ENCODE measurements around the gene HMCN1. TPM values are rescaled to one million over a fixed set of nuclear protein-coding genes. Genes with fewer than 3 reads are reported as not detected.

Gene HMCN1
- total RNA-seq, 5 donors from 2014 or later (not counting 1 experiment from before 2014, with no cell fraction given): 0.05 to 0.23 (median 0.16) TPM

GRCh38 chr1:186188736-186189135, 454.5 kb downstream of the HMCN1 start:
- ATAC-seq (replicated peaks in 1 of 4) (no peak), DNase-seq (no peak)
- Mint-ChIP-seq H3K36me3 (no peaks in the 10 kb centered on the region), H3K4me3 (no peak overlapping the region), H3K4me1 (peaks cover 0 to 6% (median 5%) of the 10 kb centered on the region in 3 donors), H3K27ac (no peak overlapping the region), H3K9me3 (no peaks in the 10 kb centered on the region), H3K27me3 (peaks cover 0 to 28% of the 10 kb centered on the region in 2 donors)
- Histone ChIP-seq H3K36me3 (ENCODE audit: control insufficient read depth in 2 of 2, extremely low read depth in 1 of 2, insufficient read depth in 1 of 2, low read length in 1 of 2) (no peaks in the 10 kb centered on the region), H3K9me3 (no peaks in the 10 kb centered on the region), H3K27ac (ENCODE audit: low read length) (no peak overlapping the region), H3K4me3 (ENCODE audit: control insufficient read depth in 1 of 2, extremely low read depth in 1 of 2, low read length in 1 of 2) (no peak overlapping the region), H3K27me3 (replicated peaks in 1 of 2; ENCODE audit: control insufficient read depth in 2 of 2, extremely low read depth in 1 of 2, insufficient read depth in 2 of 2, low read length in 1 of 2) (no peaks in the 10 kb centered on the region), H3K4me1 (ENCODE audit: control insufficient read depth in 1 of 2, extremely low read depth in 1 of 2, insufficient read depth in 2 of 2, low read length in 2 of 2) (no peaks in the 10 kb centered on the region)
- CTCF ChIA-PET: no interaction called here
- no CpG with 5 or more reads among the region's 2 CpGs for WGBS (ENCODE audit: insufficient coverage)
- POLR2A ChIA-PET: no interaction called here

GRCh38 chr1:186189156-186189555, 455.0 kb downstream of the HMCN1 start:
- Histone ChIP-seq H3K4me3 (ENCODE audit: control insufficient read depth in 1 of 2, extremely low read depth in 1 of 2, low read length in 1 of 2) (no peak overlapping the region), H3K36me3 (ENCODE audit: control insufficient read depth in 2 of 2, extremely low read depth in 1 of 2, insufficient read depth in 1 of 2, low read length in 1 of 2) (no peaks in the 10 kb centered on the region), H3K9me3 (no peaks in the 10 kb centered on the region), H3K4me1 (ENCODE audit: control insufficient read depth in 1 of 2, extremely low read depth in 1 of 2, insufficient read depth in 2 of 2, low read length in 2 of 2) (no peaks in the 10 kb centered on the region), H3K27me3 (replicated peaks in 1 of 2; ENCODE audit: control insufficient read depth in 2 of 2, extremely low read depth in 1 of 2, insufficient read depth in 2 of 2, low read length in 1 of 2) (no peaks in the 10 kb centered on the region), H3K27ac (ENCODE audit: low read length) (no peak overlapping the region)
- no peaks in the 10 kb centered on the region for H3K9me3 Mint-ChIP-seq
- peaks cover 0 to 2% (median 2%) of the 10 kb centered on the region in 3 donors for H3K4me1 Mint-ChIP-seq
- no peak for DNase-seq
- POLR2A ChIA-PET: no interaction called here
- H3K27me3 Mint-ChIP-seq: peaks cover 0 to 32% of the 10 kb centered on the region in 2 donors
- no CpG with 5 or more reads among the region's 3 CpGs for WGBS (ENCODE audit: insufficient coverage)
- H3K4me3 Mint-ChIP-seq: no peak overlapping the region
- CTCF ChIA-PET: no interaction called here
- no peak overlapping the region for H3K27ac Mint-ChIP-seq
- ATAC-seq (replicated peaks in 1 of 4): no peak
- no peaks in the 10 kb centered on the region for H3K36me3 Mint-ChIP-seq

DNA sequence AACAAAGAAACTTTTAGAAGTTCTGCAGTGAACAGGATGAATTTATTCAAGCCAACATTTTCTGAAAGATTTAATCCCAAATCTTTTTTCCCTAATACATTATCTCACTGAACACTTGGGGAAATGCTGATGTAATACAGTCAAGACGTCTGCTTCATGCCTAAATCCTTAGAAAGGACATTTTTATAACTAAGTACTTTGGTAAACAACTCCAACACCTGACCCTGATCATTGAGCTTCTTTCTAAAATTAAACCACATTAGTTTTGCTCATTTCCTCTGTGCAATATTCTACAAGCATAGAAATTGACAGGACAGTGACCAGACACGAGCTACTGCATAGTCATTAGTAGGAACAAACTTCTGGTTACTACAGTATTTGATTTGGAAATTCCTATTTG, 457.3 kb downstream of the HMCN1 start:
- ChIA-PET POLR2A (no interaction called here), CTCF (interaction anchor here in 1 of 2 donors (0.6 kb wide), 1 partner anchor 14 kb away, joined by 3 read pairs; no protein-coding TSS in a partner anchor)
- H3K36me3 Mint-ChIP-seq: no peaks in the 10 kb centered on the region
- no peaks in the 10 kb centered on the region for H3K9me3 Mint-ChIP-seq
- no peak for ATAC-seq (replicated peaks in 1 of 4)
- no peak overlapping the region for H3K27ac Mint-ChIP-seq
- Histone ChIP-seq H3K4me1 (ENCODE audit: control insufficient read depth in 1 of 2, extremely low read depth in 1 of 2, insufficient read depth in 2 of 2, low read length in 2 of 2) (no peaks in the 10 kb centered on the region), H3K27me3 (replicated peaks in 1 of 2; ENCODE audit: control insufficient read depth in 2 of 2, extremely low read depth in 1 of 2, insufficient read depth in 2 of 2, low read length in 1 of 2) (no peaks in the 10 kb centered on the region), H3K4me3 (ENCODE audit: control insufficient read depth in 1 of 2, extremely low read depth in 1 of 2, low read length in 1 of 2) (no peak overlapping the region), H3K9me3 (no peaks in the 10 kb centered on the region), H3K36me3 (ENCODE audit: control insufficient read depth in 2 of 2, extremely low read depth in 1 of 2, insufficient read depth in 1 of 2, low read length in 1 of 2) (no peaks in the 10 kb centered on the region), H3K27ac (ENCODE audit: low read length) (no peak overlapping the region)
- H3K27me3 Mint-ChIP-seq: peaks cover 0 to 39% of the 10 kb centered on the region in 2 donors
- WGBS (ENCODE audit: insufficient coverage): no CpG with 5 or more reads among the region's 2 CpGs
- H3K4me3 Mint-ChIP-seq: no peak overlapping the region
- H3K4me1 Mint-ChIP-seq: no peaks in the 10 kb centered on the region
- no peak for DNase-seq

- H3K4me1 Mint-ChIP-seq: no peaks in the 10 kb centered on the region
- no peak overlapping the region for H3K4me3 Mint-ChIP-seq
Observed at GRCh38 chr1:186193224-186193623, 459.0 kb downstream of the HMCN1 start.

DNA sequence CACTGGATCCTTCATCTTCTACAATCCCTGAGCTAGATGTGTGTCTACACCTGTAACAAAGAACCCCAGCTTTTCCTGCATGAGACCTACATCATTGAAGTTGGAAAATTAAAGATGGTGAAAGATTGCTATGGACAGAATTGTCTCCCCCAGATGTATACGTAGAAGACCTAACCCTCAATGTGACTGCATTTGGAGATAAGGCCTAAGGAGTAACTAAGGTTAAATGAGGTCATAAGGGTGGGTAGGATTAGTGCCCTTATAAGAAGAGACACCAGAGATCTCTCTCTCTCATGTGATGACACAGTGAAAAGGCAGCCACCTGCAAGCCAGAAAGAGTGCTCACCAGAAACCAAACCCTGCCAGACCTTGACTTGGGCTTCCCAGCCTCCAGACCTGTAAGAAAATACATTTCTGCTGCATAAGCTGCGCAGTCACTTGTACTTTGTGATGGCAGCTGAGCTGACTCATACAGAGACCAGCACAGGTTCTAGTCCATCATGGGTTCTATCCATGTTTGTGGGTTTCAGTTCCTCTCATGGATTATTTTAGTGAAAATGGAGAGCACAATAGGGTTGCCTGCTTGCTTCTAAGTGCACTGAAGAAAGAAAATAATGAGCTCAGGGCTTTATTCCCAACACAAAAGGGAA, 460.0 kb downstream of the HMCN1 start:
- no peaks in the 10 kb centered on the region for H3K36me3 Mint-ChIP-seq
- Histone ChIP-seq H3K4me1 (ENCODE audit: control insufficient read depth in 1 of 2, extremely low read depth in 1 of 2, insufficient read depth in 2 of 2, low read length in 2 of 2) (no peaks in the 10 kb centered on the region), H3K27ac (ENCODE audit: low read length) (no peak overlapping the region), H3K27me3 (replicated peaks in 1 of 2; ENCODE audit: control insufficient read depth in 2 of 2, extremely low read depth in 1 of 2, insufficient read depth in 2 of 2, low read length in 1 of 2) (no peaks in the 10 kb centered on the region), H3K4me3 (ENCODE audit: control insufficient read depth in 1 of 2, extremely low read depth in 1 of 2, low read length in 1 of 2) (no peak overlapping the region), H3K9me3 (no peaks in the 10 kb centered on the region), H3K36me3 (ENCODE audit: control insufficient read depth in 2 of 2, extremely low read depth in 1 of 2, insufficient read depth in 1 of 2, low read length in 1 of 2) (no peaks in the 10 kb centered on the region)
- POLR2A ChIA-PET: no interaction called here
- WGBS (ENCODE audit: insufficient coverage): 86% methylated on average over 1 of the region's 2 CpGs
- peaks cover 0 to 32% of the 10 kb centered on the region in 2 donors for H3K27me3 Mint-ChIP-seq
- CTCF ChIA-PET: no interaction called here
- ATAC-seq (replicated peaks in 1 of 4): no peak
- DNase-seq: no peak
- no peak overlapping the region for H3K27ac Mint-ChIP-seq
- no peaks in the 10 kb centered on the region for H3K9me3 Mint-ChIP-seq
- no peak overlapping the region for H3K4me3 Mint-ChIP-seq
- no peaks in the 10 kb centered on the region for H3K4me1 Mint-ChIP-seq

More at GRCh38 chr1:186193224-186193623, 459.0 kb downstream of the HMCN1 start:
- Histone ChIP-seq H3K27ac (ENCODE audit: low read length) (no peak overlapping the region), H3K27me3 (replicated peaks in 1 of 2; ENCODE audit: control insufficient read depth in 2 of 2, extremely low read depth in 1 of 2, insufficient read depth in 2 of 2, low read length in 1 of 2) (no peaks in the 10 kb centered on the region), H3K4me1 (ENCODE audit: control insufficient read depth in 1 of 2, extremely low read depth in 1 of 2, insufficient read depth in 2 of 2, low read length in 2 of 2) (no peaks in the 10 kb centered on the region), H3K9me3 (no peaks in the 10 kb centered on the region), H3K4me3 (ENCODE audit: control insufficient read depth in 1 of 2, extremely low read depth in 1 of 2, low read length in 1 of 2) (no peak overlapping the region), H3K36me3 (ENCODE audit: control insufficient read depth in 2 of 2, extremely low read depth in 1 of 2, insufficient read depth in 1 of 2, low read length in 1 of 2) (no peaks in the 10 kb centered on the region)
- ChIA-PET CTCF (no interaction called here), POLR2A (no interaction called here)
- 83% methylated on average over 2 of the region's 2 CpGs for WGBS (ENCODE audit: insufficient coverage)
- no peaks in the 10 kb centered on the region for H3K9me3 Mint-ChIP-seq
- no peak for DNase-seq
- H3K27me3 Mint-ChIP-seq: peaks cover 0 to 32% of the 10 kb centered on the region in 2 donors
- no peak for ATAC-seq (replicated peaks in 1 of 4)
- no peaks in the 10 kb centered on the region for H3K36me3 Mint-ChIP-seq
- no peak overlapping the region for H3K27ac Mint-ChIP-seq

DNA sequence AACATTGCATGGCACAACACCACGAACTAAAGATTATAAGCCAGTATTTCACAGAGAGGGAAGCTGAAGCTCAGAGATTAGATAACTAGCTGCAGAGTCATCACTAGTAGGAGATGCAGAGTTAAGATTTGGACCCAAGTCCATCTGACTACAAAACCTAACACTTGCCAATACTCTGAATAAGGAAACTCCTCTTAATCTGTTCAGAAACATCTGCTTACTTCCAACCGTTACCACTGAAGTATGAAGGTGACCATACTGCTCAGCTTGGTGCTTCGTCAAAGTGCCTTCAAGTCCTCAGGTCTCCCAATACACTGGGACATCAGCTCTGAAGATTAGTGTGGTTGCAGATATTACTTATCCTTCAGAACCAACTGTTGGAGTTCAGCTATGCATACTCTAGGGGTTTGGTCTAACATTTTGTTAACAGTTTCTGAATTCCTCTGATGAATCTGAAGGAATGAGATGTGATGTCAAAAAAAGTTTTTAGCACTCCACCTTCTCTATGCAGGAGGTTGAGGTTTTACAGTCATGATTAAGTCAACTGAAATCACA, 461.3 kb downstream of the HMCN1 start:
- Histone ChIP-seq H3K27me3 (replicated peaks in 1 of 2; ENCODE audit: control insufficient read depth in 2 of 2, extremely low read depth in 1 of 2, insufficient read depth in 2 of 2, low read length in 1 of 2) (no peaks in the 10 kb centered on the region), H3K9me3 (no peaks in the 10 kb centered on the region), H3K27ac (ENCODE audit: low read length) (no peak overlapping the region), H3K4me3 (ENCODE audit: control insufficient read depth in 1 of 2, extremely low read depth in 1 of 2, low read length in 1 of 2) (no peak overlapping the region), H3K36me3 (ENCODE audit: control insufficient read depth in 2 of 2, extremely low read depth in 1 of 2, insufficient read depth in 1 of 2, low read length in 1 of 2) (no peaks in the 10 kb centered on the region), H3K4me1 (ENCODE audit: control insufficient read depth in 1 of 2, extremely low read depth in 1 of 2, insufficient read depth in 2 of 2, low read length in 2 of 2) (no peaks in the 10 kb centered on the region)
- Mint-ChIP-seq H3K36me3 (no peaks in the 10 kb centered on the region), H3K27me3 (peaks cover 0 to 32% of the 10 kb centered on the region in 2 donors), H3K9me3 (no peaks in the 10 kb centered on the region), H3K27ac (no peak overlapping the region), H3K4me1 (no peaks in the 10 kb centered on the region), H3K4me3 (no peak overlapping the region)
- no CpG with 5 or more reads among the region's 3 CpGs for WGBS (ENCODE audit: insufficient coverage)
- DNase-seq (no peak), ATAC-seq (replicated peaks in 1 of 4) (no peak)
- ChIA-PET POLR2A (no interaction called here), CTCF (no interaction called here)

Data from T-cell (primary cell).